Large intestine (tissue), 3 donors: Measurements from ENCODE around the gene SERP2. TPM values are rescaled to one million over a fixed set of nuclear protein-coding genes. Genes with fewer than 3 reads are reported as not detected.

Experiments
- DNase-seq, 2 donors: peaks; one replicate each; pipeline versions ENCODE4 v3.0.0 to v3.0.0-alpha.2; 2013
- H3K27ac ChIP-seq: one replicate; pipeline ENCODE4 v1.5.1; 2013; ENCODE audit warnings: low read length
- H3K27me3 ChIP-seq: 2 replicates; pipeline ENCODE4 v1.6.1; 2013; ENCODE audit warnings: low read length; ENCODE audit not compliant: control insufficient read depth, insufficient read depth
- H3K36me3 ChIP-seq: 2 replicates; pipeline ENCODE4 v1.6.1; 2013; ENCODE audit warnings: low read length; ENCODE audit not compliant: control insufficient read depth, insufficient read depth
- H3K4me1 ChIP-seq: one replicate; pipeline ENCODE4 v1.6.1; 2013; ENCODE audit warnings: low read length; ENCODE audit not compliant: control insufficient read depth, insufficient read depth
- H3K4me3 ChIP-seq: one replicate; pipeline ENCODE4 v1.5.1; 2013; ENCODE audit warnings: low read length
- H3K9me3 ChIP-seq: one replicate; pipeline ENCODE4 v1.6.1; 2013; ENCODE audit warnings: mild to moderate bottlenecking, low read depth, low read length, moderate library complexity; ENCODE audit not compliant: control insufficient read depth
- WGBS: methylation state at CpG from one replicate; pipeline ENCODE4 v1.1.5; 2013; ENCODE audit warnings: low lambda C conversion rate; ENCODE audit not compliant: insufficient coverage; 5-methylcytosine and 5-hydroxymethylcytosine counted together
- polyA plus RNA-seq: library from polyadenylated mRNA; unstranded; fragments of 120-200 nt; gene quantifications from one replicate; pipeline ENCODE4 v1.2.1, GENCODE V29; 2013

SERP2 gene
- polyA plus RNA-seq, 1 donor: 7.6 TPM

DNA sequence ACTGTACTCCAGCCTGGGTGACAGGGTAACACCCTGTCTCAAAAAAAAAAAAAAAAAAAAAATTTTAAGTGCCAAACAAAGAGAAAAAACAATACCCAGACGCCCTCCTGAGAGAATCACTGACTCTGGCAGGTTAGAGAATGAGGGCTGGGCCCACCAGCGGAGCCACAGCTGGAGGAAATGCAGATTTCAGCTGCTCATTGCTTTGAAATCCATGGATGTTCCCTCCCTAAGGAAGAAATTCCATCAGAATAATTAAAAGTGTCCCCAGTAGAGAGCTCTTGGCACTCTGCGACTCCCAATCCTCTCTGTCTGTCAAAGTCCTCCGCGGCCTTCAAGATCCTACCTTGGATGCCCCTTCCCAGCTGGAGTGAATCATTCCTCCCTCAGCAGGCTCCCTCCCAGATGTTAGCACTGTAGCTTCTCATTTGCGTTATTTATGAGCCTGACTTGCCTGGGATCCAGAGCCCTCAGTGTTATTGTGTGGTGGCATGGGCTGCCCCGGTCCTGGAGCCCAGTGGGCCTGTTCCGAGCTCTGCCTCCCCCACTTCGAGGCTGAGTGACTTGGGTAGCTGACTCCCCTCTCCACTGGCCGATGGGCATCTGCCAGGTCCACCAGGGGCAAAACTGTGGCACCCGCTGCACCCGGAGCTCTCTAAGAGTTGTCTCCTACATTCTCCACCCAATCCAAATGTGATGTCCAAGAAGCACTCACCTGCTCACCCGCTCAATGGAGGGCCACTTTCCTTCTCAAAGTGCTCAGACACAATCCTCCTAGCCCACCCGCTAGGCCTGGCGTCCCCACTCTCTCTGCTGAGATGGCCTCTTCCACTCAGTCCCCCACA lies 47.0 kb downstream of the SERP2 start:
- Histone ChIP-seq H3K4me3 (no peak overlapping the region), H3K36me3 (no peaks in the 10 kb centered on the region), H3K4me1 (no peaks in the 10 kb centered on the region), H3K9me3 (no peaks in the 10 kb centered on the region), H3K27me3 (no peaks in the 10 kb centered on the region), H3K27ac (no peak overlapping the region)
- DNase-seq: no peak
- WGBS: 100% methylated on average over 2 of the region's 15 CpGs

DNA sequence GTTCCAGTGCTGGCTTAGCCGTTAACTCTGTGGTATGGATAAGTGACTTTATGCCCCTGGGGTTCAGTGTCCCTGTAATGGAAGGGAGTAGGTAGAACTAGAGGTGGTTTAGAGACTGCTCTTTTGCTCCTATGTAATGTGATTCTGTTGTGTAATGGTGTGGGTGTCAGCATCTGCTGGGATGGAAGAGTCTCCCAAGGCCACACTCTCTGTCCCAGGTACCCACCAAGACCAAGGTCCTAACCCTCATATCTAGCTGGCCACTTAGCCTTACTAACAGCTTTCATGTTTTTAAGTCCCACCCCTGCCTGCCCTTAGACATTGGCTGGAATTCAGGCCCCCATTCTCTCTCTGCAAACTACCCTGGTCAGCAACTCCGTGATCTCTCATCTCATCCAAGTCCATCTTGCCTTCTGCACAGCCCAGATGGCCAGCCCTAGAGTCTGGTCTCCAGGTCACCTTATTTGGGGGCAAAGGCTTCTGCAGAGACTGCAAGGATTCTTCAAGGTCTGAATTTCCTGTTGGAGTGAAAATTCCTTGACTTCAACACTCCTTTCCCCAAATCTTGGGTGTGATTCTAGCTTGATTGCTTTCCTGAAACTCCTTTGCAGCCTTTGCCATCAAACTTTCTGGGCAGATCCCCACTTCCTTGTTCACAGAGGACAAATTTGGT lies 48.4 kb downstream of the SERP2 start:
- WGBS: 100% methylated on average over 1 of the region's 2 CpGs
- no peak for DNase-seq
- Histone ChIP-seq H3K4me3 (no peak overlapping the region), H3K27me3 (no peaks in the 10 kb centered on the region), H3K27ac (no peak overlapping the region), H3K9me3 (no peaks in the 10 kb centered on the region), H3K4me1 (no peaks in the 10 kb centered on the region), H3K36me3 (no peaks in the 10 kb centered on the region)

DNA sequence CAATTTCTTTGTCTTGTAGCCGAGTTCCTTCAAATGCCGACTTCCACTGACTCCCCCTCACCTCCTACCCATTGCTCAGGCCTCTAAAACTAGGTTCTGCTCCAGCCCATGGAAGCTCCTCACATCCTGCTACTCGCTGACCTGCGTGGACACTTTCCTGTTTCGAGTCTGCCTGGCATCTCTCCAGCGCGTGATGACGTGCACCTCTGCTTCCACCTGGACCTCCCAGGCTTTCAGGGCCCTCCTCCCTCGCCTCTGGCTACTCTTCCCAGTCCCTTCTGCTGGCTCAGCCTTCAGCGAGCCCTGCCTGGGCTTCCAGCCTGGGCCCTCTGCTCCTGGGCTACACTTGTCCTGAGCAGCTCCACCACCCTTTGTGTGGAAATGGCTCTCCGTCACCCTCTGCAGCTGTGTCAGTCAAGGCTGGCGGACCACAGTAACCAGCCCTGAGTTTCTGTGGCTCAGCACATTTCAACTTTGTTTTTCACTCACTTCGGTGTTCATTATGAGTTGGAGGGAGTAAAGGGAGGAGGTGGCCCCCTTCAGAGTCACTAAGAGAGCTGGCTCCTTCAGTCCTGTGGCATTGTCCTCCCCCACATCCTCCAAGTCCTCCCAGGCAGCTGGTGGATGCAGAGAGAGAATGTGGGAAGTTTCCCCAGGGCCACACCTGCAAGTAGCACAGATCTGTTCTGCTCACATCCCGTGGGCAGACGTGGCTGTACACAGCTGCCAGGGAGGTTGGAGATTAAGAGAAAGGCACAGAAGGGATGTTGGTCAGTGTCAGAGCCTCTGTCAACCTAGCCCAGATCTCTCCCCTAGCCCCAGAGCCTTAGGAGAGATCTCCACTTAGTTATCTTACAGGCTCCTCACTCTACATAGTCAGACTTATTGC lies 49.4 kb downstream of the SERP2 start:
- H3K36me3 ChIP-seq: no peaks in the 10 kb centered on the region
- H3K4me1 ChIP-seq: no peaks in the 10 kb centered on the region
- no peak for DNase-seq
- H3K27ac ChIP-seq: no peak overlapping the region
- H3K9me3 ChIP-seq: no peaks in the 10 kb centered on the region
- no peaks in the 10 kb centered on the region for H3K27me3 ChIP-seq
- WGBS: no CpG with 5 or more reads among the region's 15 CpGs
- no peak overlapping the region for H3K4me3 ChIP-seq

DNA sequence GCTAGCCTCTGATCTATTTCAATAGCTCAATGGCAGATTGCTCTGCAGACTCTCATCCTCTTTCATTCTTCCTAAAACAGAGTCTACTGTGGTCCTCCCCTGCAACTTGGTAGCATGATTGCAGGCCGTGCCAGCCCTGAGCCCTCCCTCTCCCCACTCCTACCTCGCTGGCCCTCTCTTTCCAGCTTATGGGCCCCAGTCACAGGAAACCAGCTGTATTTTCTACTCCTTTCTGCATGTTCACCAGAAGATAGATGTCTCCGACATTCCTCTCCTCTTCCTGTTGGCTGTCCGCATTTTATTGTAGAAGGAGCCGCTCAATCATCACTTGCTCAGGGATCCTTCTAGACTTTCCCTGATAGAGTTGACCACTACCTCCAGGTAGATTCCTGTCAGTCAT lies 50.2 kb downstream of the SERP2 start:
- Histone ChIP-seq H3K4me3 (no peak overlapping the region), H3K36me3 (no peaks in the 10 kb centered on the region), H3K27me3 (no peaks in the 10 kb centered on the region), H3K4me1 (no peaks in the 10 kb centered on the region), H3K9me3 (no peaks in the 10 kb centered on the region), H3K27ac (no peak overlapping the region)
- no peak for DNase-seq
- WGBS: 100% methylated on average over 1 of the region's 5 CpGs

DNA sequence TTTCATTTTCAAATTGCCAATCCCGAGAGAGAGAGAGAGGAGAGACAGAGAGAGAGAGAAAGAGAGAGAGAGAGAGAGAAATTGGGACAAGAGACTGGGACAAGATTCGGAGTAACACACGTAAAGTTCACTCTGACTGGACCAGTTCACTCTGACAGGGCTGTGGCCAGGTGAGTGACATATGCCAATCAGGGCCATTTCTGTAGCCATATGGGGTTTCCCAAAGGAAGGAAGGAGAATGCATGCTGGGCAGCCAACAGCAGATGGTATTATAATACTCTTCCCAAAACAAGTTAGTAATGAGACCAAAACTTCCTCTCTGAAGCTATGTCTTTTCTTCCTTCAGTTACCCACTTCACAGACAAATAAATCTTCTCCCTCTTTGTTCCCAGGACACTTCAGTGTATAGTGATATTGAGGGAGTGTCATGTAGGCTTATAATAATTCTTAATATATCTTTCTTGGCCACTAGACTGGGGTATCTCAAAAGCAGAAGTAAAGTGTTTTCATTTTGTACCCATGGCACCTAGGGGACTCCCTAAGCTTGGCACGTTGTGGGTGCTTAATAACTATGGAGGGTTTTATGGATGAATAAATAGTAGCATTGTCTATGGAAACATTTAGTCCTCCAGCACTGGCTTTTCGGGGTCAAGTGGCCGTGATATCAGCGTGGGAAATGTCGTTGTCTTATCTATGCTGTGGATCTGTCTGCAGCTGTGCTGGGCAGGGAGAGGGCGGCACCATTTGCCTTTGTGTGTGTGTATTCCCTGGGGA lies 51.6 kb downstream of the SERP2 start:
- H3K27ac ChIP-seq: no peak overlapping the region
- H3K9me3 ChIP-seq: no peaks in the 10 kb centered on the region
- 94% methylated on average over 3 of the region's 9 CpGs for WGBS
- H3K36me3 ChIP-seq: no peaks in the 10 kb centered on the region
- no peaks in the 10 kb centered on the region for H3K27me3 ChIP-seq
- no peaks in the 10 kb centered on the region for H3K4me1 ChIP-seq
- no peak overlapping the region for H3K4me3 ChIP-seq
- no peak for DNase-seq

DNA sequence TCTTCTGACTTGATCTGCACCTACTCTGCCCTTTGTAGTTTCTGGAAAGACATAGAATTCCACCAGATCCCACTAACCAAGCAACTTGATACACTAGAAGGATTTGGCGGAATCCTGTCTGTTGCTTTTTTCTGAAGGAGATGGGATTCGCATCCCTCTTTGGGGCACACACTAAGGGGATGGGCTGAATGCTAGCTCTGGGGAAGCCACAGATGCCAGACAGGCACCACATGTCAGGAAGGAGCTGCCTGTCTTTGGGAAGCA lies 52.1 kb downstream of the SERP2 start:
- WGBS: no CpG with 5 or more reads among the region's 2 CpGs
- peaks cover under 1% of the 10 kb centered on the region for H3K4me1 ChIP-seq
- H3K4me3 ChIP-seq: no peak overlapping the region
- no peaks in the 10 kb centered on the region for H3K27me3 ChIP-seq
- H3K36me3 ChIP-seq: no peaks in the 10 kb centered on the region
- no peak overlapping the region for H3K27ac ChIP-seq
- DNase-seq: no peak
- no peaks in the 10 kb centered on the region for H3K9me3 ChIP-seq

DNA sequence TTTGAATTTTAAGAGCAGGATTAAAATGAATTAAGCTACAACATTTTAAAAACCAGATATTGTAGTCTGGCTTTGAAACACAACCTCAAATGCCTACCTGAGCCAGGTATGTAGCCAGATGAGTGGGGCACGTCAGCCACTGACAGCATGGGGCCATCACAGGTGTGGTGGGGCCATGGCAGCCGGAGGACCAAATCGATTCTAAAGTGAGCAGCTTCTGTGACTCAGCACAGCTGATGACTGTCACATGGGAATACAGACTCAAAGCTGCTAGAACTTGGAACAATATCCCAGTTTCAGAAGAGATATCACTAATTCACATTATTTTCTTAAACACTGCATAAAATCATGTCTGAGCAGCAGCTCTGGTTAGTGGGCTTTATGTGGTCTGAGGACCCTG lies 52.8 kb downstream of the SERP2 start:
- Histone ChIP-seq H3K36me3 (no peaks in the 10 kb centered on the region), H3K9me3 (no peaks in the 10 kb centered on the region), H3K27ac (no peak overlapping the region), H3K4me1 (peaks cover 6% of the 10 kb centered on the region), H3K27me3 (no peaks in the 10 kb centered on the region), H3K4me3 (no peak overlapping the region)
- no CpG with 5 or more reads among the region's 3 CpGs for WGBS
- DNase-seq: no peak

DNA sequence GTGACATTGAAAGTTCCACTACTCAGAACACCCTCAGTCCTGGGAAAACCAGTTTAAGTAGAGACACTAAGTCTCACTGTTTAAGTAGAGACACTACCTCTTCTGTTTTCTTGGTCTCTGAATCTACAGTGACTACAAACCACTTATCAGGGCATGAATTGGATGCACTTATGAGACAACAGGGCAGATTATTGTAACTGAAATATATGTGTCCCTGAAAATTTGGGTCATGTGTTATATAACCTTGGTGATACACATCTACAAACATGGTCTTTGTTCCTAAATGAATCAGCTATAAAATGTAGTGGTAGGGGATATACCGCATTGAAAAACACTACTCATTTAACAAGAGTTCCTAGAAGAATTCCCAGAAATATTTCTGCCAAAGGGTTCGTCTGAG lies 55.7 kb downstream of the SERP2 start:
- H3K9me3 ChIP-seq: no peaks in the 10 kb centered on the region
- WGBS: no CpG with 5 or more reads among the region's 2 CpGs

DNA sequence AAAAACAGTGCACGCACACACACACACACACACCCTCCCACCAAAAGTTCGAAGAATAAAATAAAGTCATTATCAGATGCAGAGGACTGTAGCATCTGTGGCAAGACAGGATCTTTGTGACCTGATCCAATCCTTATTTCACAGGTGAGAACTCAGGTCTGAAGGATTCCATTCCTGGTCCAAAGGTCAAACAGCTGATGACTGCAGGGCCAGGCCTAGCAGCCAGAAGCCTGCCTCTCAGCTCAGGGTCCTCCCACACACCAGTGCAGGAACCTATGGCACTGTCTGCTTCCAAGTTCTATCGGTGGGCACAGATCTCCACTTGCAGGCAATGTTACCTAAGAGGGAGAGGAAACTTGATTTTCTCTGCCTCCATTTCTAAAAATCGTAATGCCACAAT lies 57.5 kb downstream of the SERP2 start:
- no CpG with 5 or more reads among the region's 4 CpGs for WGBS
- peak overlapping the region; percentile 30 for H3K27ac ChIP-seq
- DNase-seq: peak; percentile 91 to 96

More for the DNA sequence above, 55.7 kb downstream of the SERP2 start:
- H3K4me3 ChIP-seq: no peak overlapping the region
- no peak for DNase-seq
- no peak overlapping the region for H3K27ac ChIP-seq
- H3K27me3 ChIP-seq: no peaks in the 10 kb centered on the region
- H3K36me3 ChIP-seq: peaks cover 18% of the 10 kb centered on the region
- peaks cover 16% of the 10 kb centered on the region for H3K4me1 ChIP-seq

DNA sequence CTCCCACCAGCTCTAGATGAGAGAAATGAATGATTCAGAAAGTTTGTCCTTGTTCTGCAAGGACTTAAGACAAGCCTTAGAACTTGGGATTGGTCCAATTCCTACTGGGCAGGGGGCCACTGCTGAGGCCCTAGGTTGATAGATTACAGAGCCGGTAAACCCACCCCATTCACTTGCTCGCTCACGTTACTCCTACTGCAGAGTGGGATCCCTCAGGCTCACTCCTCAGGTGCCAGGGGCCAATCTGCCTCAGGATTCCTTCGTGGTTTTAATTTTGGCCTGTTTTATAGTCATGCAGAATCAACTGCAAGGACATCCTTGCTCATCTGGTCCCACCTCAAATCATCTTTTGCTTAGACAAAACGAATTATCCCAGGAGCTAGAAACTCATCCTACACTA lies 59.0 kb downstream of the SERP2 start:
- Histone ChIP-seq H3K27me3 (no peaks in the 10 kb centered on the region), H3K9me3 (no peaks in the 10 kb centered on the region), H3K36me3 (peaks cover 22% of the 10 kb centered on the region), H3K4me1 (peaks cover 23% of the 10 kb centered on the region), H3K4me3 (no peak overlapping the region), H3K27ac (peak overlapping the region; percentile 89)
- WGBS: no CpG with 5 or more reads among the region's 5 CpGs
- DNase-seq: no peak

More for the DNA sequence above, 57.5 kb downstream of the SERP2 start:
- H3K27me3 ChIP-seq: no peaks in the 10 kb centered on the region
- peaks cover 22% of the 10 kb centered on the region for H3K36me3 ChIP-seq
- no peak overlapping the region for H3K4me3 ChIP-seq
- H3K4me1 ChIP-seq: peaks cover 20% of the 10 kb centered on the region
- no peaks in the 10 kb centered on the region for H3K9me3 ChIP-seq
